IMR-90 (cell line): ENCODE results near the gene DLAT. TPM values are rescaled to one million over a fixed set of nuclear protein-coding genes. Genes with fewer than 3 reads are reported as not detected.

ENCODE experiments used
- ATAC-seq: fragments of 200-7000 bp; cut with Tn5 transposase; 2 replicates; pipeline ENCODE4 v1.9.1; 2020; ENCODE audit warnings: low read depth, mild to moderate bottlenecking, moderate library complexity
- BruUV-seq: library from RNA; stranded (reverse); fragments of 400-500 nt; replicated peaks from 2 replicates; lab custom pipeline; 2021; lab: Mats Ljungman, UMichigan
- CTCF ChIA-PET: fragments of 300-600 bp; formaldehyde crosslinking; extraction: SDS; loops from one replicate; lab custom pipeline; 2021; ENCODE audit warnings: antibody characterized with exemption; lab: Yijun Ruan, JAX
- POLR2A ChIA-PET: fragments of 300-600 bp; sonication (Branson Sonifier 250); formaldehyde crosslinking; loops from one replicate; lab custom pipeline; 2022; ENCODE audit warnings: antibody characterized with exemption; ENCODE audit not compliant: unreplicated experiment; lab: Charles Lee
- DNase-seq: peaks from one replicate; pipeline ENCODE4 v3.0.0; 2013
- H2AFZ ChIP-seq: replicated peaks from 2 replicates; pipeline ENCODE3; 2013; ENCODE audit warnings: low read length, mild to moderate bottlenecking; ENCODE audit not compliant: poor library complexity
- H2AK5ac ChIP-seq: 2 replicates; pipeline ENCODE4 v1.6.1; 2013; ENCODE audit warnings: low read depth, low read length, inconsistent platforms
- H2AK9ac ChIP-seq: replicated peaks from 2 replicates; pipeline ENCODE3; 2013; ENCODE audit warnings: mild to moderate bottlenecking, low read depth, low read length, moderate library complexity; ENCODE audit not compliant: poor library complexity
- H2BK120ac ChIP-seq: 2 replicates; pipeline ENCODE4 v1.6.1; 2013; ENCODE audit warnings: low read depth, low read length, inconsistent platforms
- H2BK15ac ChIP-seq: 3 replicates; pipeline ENCODE4 v1.6.1; 2013; ENCODE audit warnings: low read depth, low read length, inconsistent platforms
- H2BK20ac ChIP-seq: 2 replicates; pipeline ENCODE4 v1.6.1; 2013; ENCODE audit warnings: low read depth, mild to moderate bottlenecking, inconsistent platforms, low read length, moderate library complexity
- H2BK5ac ChIP-seq: 2 replicates; pipeline ENCODE4 v1.6.1; 2013; ENCODE audit warnings: mild to moderate bottlenecking, low read depth, low read length, inconsistent platforms; ENCODE audit not compliant: poor library complexity, severe bottlenecking
- H3K14ac ChIP-seq: replicated peaks from 2 replicates; pipeline ENCODE4 v1.6.1; 2013; ENCODE audit warnings: low read depth, low read length, inconsistent platforms
- H3K18ac ChIP-seq: 2 replicates; pipeline ENCODE4 v1.6.1; 2013; ENCODE audit warnings: low read depth, low read length, control low read depth
- H3K23ac ChIP-seq: 2 replicates; pipeline ENCODE4 v1.6.1; 2013; ENCODE audit warnings: low read depth, low read length, inconsistent platforms
- H3K27ac ChIP-seq: 2 replicates; pipeline ENCODE4 v1.5.1; 2013; ENCODE audit warnings: mild to moderate bottlenecking, control low read depth, low read length; ENCODE audit not compliant: insufficient read depth
- H3K27me3 ChIP-seq: 2 replicates; pipeline ENCODE4 v1.6.1; 2013; ENCODE audit warnings: low read length; ENCODE audit not compliant: control insufficient read depth, insufficient read depth
- H3K36me3 ChIP-seq: 2 replicates; pipeline ENCODE4 v1.6.1; 2013; ENCODE audit warnings: low read length, mixed read lengths; ENCODE audit not compliant: control insufficient read depth, insufficient read depth
- H3K4ac ChIP-seq: 2 replicates; pipeline ENCODE4 v1.6.1; 2013; ENCODE audit warnings: low read depth, low read length, inconsistent platforms
- H3K4me1 ChIP-seq: 2 replicates; pipeline ENCODE4 v1.6.1; 2013; ENCODE audit warnings: low read length, mixed read lengths; ENCODE audit not compliant: control insufficient read depth, insufficient read depth
- H3K4me2 ChIP-seq: 2 replicates; pipeline ENCODE4 v1.6.1; 2013; ENCODE audit warnings: low read depth, mild to moderate bottlenecking, control low read depth, low read length, moderate library complexity
- H3K4me3 ChIP-seq: 2 replicates; pipeline ENCODE4 v1.5.1; 2013; ENCODE audit warnings: low read depth, mild to moderate bottlenecking, control low read depth, low read length, moderate library complexity; ENCODE audit not compliant: insufficient read depth
- H3K56ac ChIP-seq: 2 replicates; pipeline ENCODE4 v1.6.1; 2013; ENCODE audit warnings: low read length, inconsistent platforms; ENCODE audit not compliant: insufficient read depth; ENCODE audit errors: extremely low read depth
- H3K79me1 ChIP-seq, 2 experiments: 2 replicates each; pipeline ENCODE4 v1.6.1; 2013; ENCODE audit warnings: low read length in 2 of 2, inconsistent platforms in 1 of 2, low read depth in 1 of 2
- H3K9ac ChIP-seq: 2 replicates; pipeline ENCODE4 v1.6.1; 2013; ENCODE audit warnings: low read depth, low read length, control low read depth
- H3K9me1 ChIP-seq: 2 replicates; pipeline ENCODE4 v1.6.1; 2013; ENCODE audit warnings: low read length, inconsistent platforms; ENCODE audit not compliant: insufficient read depth
- H3K9me3 ChIP-seq: 2 replicates; pipeline ENCODE4 v1.6.1; 2013; ENCODE audit warnings: low read length; ENCODE audit not compliant: control insufficient read depth, insufficient read depth
- H4K20me1 ChIP-seq: 2 replicates; pipeline ENCODE4 v1.6.1; 2013; ENCODE audit warnings: low read length, inconsistent platforms; ENCODE audit not compliant: insufficient read depth
- H4K5ac ChIP-seq: 2 replicates; pipeline ENCODE4 v1.6.1; 2013; ENCODE audit warnings: mild to moderate bottlenecking, low read depth, low read length, control low read depth
- H4K8ac ChIP-seq, 2 experiments: 2 replicates each; pipeline ENCODE4 v1.6.1; 2013; ENCODE audit warnings: low read depth in 2 of 2, low read length in 2 of 2, control low read depth in 1 of 2, inconsistent platforms in 1 of 2
- H4K91ac ChIP-seq: 2 replicates; pipeline ENCODE4 v1.6.1; 2013; ENCODE audit warnings: low read depth, low read length, inconsistent platforms; ENCODE audit not compliant: insufficient read depth
- CHD1 ChIP-seq: IDR thresholded peaks from 2 replicates; pipeline ENCODE4 v1.6.1; 2012; ENCODE audit warnings: low read depth, low read length, improper control_type of control experiment
- MAFK ChIP-seq: IDR thresholded peaks from 2 replicates; pipeline ENCODE4 v1.6.1; 2012; ENCODE audit warnings: low read depth, low read length, improper control_type of control experiment
- MXI1 ChIP-seq: IDR thresholded peaks from 2 replicates; pipeline ENCODE4 v1.6.1; 2012; ENCODE audit warnings: low read depth, mild to moderate bottlenecking, low read length, moderate library complexity, borderline replicate concordance
- NFE2L2 ChIP-seq: fragments of 150-350 bp; IDR thresholded peaks from 2 replicates; pipeline ENCODE4 v1.6.1; 2016; ENCODE audit warnings: low read depth, mild to moderate bottlenecking, low read length
- POLR2A ChIP-seq: IDR thresholded peaks from 2 replicates; pipeline ENCODE4 v1.6.1; 2012; ENCODE audit warnings: mild to moderate bottlenecking, low read depth, low read length
- RAD21 ChIP-seq: IDR thresholded peaks from 2 replicates; pipeline ENCODE4 v1.6.1; 2012; ENCODE audit warnings: low read length, improper control_type of control experiment
- RCOR1 ChIP-seq: IDR thresholded peaks from 2 replicates; pipeline ENCODE4 v1.6.1; 2012; ENCODE audit warnings: mild to moderate bottlenecking, low read length, improper control_type of control experiment; ENCODE audit not compliant: insufficient replicate concordance
- WGBS, 2 experiments: methylation state at CpG; one replicate each; pipeline versions ENCODE4 v1.1.5 to v1.1.7; 2013; ENCODE audit warnings: missing lambda C conversion rate in 2 of 2; ENCODE audit not compliant: insufficient read length in 1 of 2; ENCODE audit errors: extremely low coverage in 2 of 2; 5-methylcytosine and 5-hydroxymethylcytosine counted together
- dilution Hi-C: fragments of 300-500 bp; cut with HindIII; formaldehyde crosslinking; loops from one replicate; pipeline ENCODE4 v1.14.3; 2018; ENCODE audit warnings: low sequenced_read_pairs; ENCODE audit not compliant: unreplicated experiment
- in situ Hi-C: fragments of 300-500 bp; cut with MboI; formaldehyde crosslinking; loops from 3 replicates; pipeline ENCODE4 v1.14.3; 2019; ENCODE audit warnings: low sequenced_read_pairs, inconsistent platforms, mixed read lengths
- intact Hi-C: fragments of 100-400 bp; cut with micrococcal nuclease; formaldehyde crosslinking; loops from 2 replicates; pipeline ENCODE4 v1.10.0; 2022
- polyA plus RNA-seq, 3 experiments: library from polyadenylated mRNA; depleted of rRNA; stranded (reverse); fragments of >200 nt; gene quantifications; 2 replicates each; pipeline ENCODE4 v1.2.3, GENCODE V29; 2012; ENCODE audit warnings: low replicate concordance in 1 of 3
- total RNA-seq: library from RNA; depleted of rRNA; stranded (reverse); fragments of >200 nt; gene quantifications from 2 replicates; pipeline ENCODE4 v1.2.3, GENCODE V29; 2012
- TF ChIP-seq, protein P1 (sequence below): fragments of 150-350 bp; IDR thresholded peaks from 2 replicates; pipeline ENCODE4 v1.6.1; 2017; ENCODE audit warnings: mild to moderate bottlenecking, antibody characterized with exemption, low read length, low read depth
- TF ChIP-seq, protein P2 (sequence below): fragments of 150-350 bp; IDR thresholded peaks from 2 replicates; pipeline ENCODE4 v1.6.1; 2016; ENCODE audit warnings: low read depth, mild to moderate bottlenecking, low read length, moderate library complexity, borderline replicate concordance

DLAT gene
- total and polyA plus RNA-seq, 2 of the 4 experiments (the other 2 are of a cell fraction), result 15.5 to 27.2 TPM

DNA sequence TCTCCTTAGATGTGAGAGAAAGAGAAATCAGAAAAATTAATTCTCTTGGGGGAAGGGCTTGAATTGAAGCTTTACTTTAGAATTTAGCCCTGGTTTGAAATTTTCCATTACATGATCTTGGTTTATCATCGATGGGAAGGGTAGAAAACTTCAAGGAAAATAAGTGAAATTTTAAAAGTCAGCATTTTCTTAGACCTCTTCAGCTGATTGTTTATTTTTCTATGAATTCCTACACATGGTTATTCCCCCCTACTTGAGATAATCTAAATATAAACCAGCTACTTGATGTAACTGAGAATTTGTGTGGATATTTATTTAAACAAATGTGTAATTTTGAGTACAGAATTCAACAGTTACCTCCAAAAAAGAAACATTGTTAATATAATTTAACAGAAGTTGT lies 37.7 kb downstream of the DLAT start:
- CTCF ChIA-PET, result interaction anchor here (0.7 to 0.9 kb wide), 2 partner anchors 43 to 217 kb away, joined by 3 read pairs; no protein-coding TSS in a partner anchor
- TSS peak; percentile 93 for BruUV-seq

More for the DNA sequence above, 37.7 kb downstream of the DLAT start:
- intact Hi-C loops, result no loop called here
- H3K4me3 ChIP-seq, result no peak overlapping the region
- no peak overlapping the region for H2BK5ac ChIP-seq
- no CpG with 5 or more reads among the region's 1 CpG for WGBS, 2 experiments
- no peaks in the 10 kb centered on the region for H3K79me1 ChIP-seq
- no peaks in the 10 kb centered on the region for H3K9me3 ChIP-seq
- DNase-seq (peak; percentile 38), ATAC-seq (peak; percentile 65)
- TF ChIP-seq POLR2A (no peak), CHD1 (no peak), MXI1 (no peak), MAFK (peak; percentile 83), RAD21 (no peak), RCOR1 (no peak), NFE2L2 (no peak)
- TF ChIP-seq, protein P1, sequence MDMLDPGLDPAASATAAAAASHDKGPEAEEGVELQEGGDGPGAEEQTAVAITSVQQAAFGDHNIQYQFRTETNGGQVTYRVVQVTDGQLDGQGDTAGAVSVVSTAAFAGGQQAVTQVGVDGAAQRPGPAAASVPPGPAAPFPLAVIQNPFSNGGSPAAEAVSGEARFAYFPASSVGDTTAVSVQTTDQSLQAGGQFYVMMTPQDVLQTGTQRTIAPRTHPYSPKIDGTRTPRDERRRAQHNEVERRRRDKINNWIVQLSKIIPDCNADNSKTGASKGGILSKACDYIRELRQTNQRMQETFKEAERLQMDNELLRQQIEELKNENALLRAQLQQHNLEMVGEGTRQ, result no peak
- TF ChIP-seq, protein P2, sequence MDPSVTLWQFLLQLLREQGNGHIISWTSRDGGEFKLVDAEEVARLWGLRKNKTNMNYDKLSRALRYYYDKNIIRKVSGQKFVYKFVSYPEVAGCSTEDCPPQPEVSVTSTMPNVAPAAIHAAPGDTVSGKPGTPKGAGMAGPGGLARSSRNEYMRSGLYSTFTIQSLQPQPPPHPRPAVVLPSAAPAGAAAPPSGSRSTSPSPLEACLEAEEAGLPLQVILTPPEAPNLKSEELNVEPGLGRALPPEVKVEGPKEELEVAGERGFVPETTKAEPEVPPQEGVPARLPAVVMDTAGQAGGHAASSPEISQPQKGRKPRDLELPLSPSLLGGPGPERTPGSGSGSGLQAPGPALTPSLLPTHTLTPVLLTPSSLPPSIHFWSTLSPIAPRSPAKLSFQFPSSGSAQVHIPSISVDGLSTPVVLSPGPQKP, result no peak
- H3K27me3 ChIP-seq, result no peaks in the 10 kb centered on the region
- POLR2A ChIA-PET, result interaction anchor here (0.6 kb wide), 1 partner anchor 23 kb away, joined by 3 read pairs; the partner anchor contains the start of gene TIMM8B
- no peaks in the 10 kb centered on the region; the same call in 1 of the 2 replicates for H3K9me1 ChIP-seq
- no peak overlapping the region for H4K5ac ChIP-seq
- no peak overlapping the region for H3K18ac ChIP-seq
- no peaks in the 10 kb centered on the region; the same call in 1 of the 2 replicates for H3K4me1 ChIP-seq
- peaks cover 11% of the 10 kb centered on the region for H3K36me3 ChIP-seq
- no peak overlapping the region for H3K9ac ChIP-seq
- H3K27ac ChIP-seq, result no peak overlapping the region
- no peak overlapping the region for H2AK9ac ChIP-seq
- H4K8ac ChIP-seq, result no peak overlapping the region
- no peak overlapping the region for H3K4ac ChIP-seq
- H2BK120ac ChIP-seq, result no peak overlapping the region
- no peak overlapping the region for H3K56ac ChIP-seq
- no peak overlapping the region for H4K91ac ChIP-seq
- H4K20me1 ChIP-seq, result no peaks in the 10 kb centered on the region
- dilution Hi-C loops, result no loop called here
- H2AFZ ChIP-seq, result no peak overlapping the region
- H3K4me2 ChIP-seq, result no peak overlapping the region; the same call in 1 of the 2 replicates
- in situ Hi-C loops, result no loop called here
- no peak overlapping the region for H2AK5ac ChIP-seq
- no peak overlapping the region for H3K23ac ChIP-seq
- H2BK15ac ChIP-seq, result no peak overlapping the region
- no peak overlapping the region for H2BK20ac ChIP-seq
- H3K14ac ChIP-seq, result no peak overlapping the region
